Mesodermal cell (in vitro differentiated cells): ENCODE measurements around the gene MIPEP.

Experiments used
- H3K27ac ChIP-seq: 2 replicates; pipeline ENCODE4 v1.7.0; 2013; ENCODE audit warnings: mild to moderate bottlenecking, low read depth, low read length, moderate library complexity; ENCODE audit not compliant: severe bottlenecking
- H3K36me3 ChIP-seq: 2 replicates; pipeline ENCODE4 v1.7.1; 2013; ENCODE audit warnings: mild to moderate bottlenecking, low read length, moderate library complexity; ENCODE audit not compliant: control insufficient read depth, insufficient read depth
- H3K4me1 ChIP-seq: one replicate; pipeline ENCODE4 v1.7.1; 2013; ENCODE audit warnings: mild to moderate bottlenecking, low read length; ENCODE audit not compliant: insufficient read depth, control insufficient read depth, poor library complexity, severe bottlenecking
- H3K4me3 ChIP-seq: 2 replicates; pipeline ENCODE4 v1.7.0; 2013; ENCODE audit warnings: low read length, control low read depth, mild to moderate bottlenecking; ENCODE audit not compliant: insufficient read depth, poor library complexity, severe bottlenecking; ENCODE audit errors: extremely low read depth
- H3K9me3 ChIP-seq: 2 replicates; pipeline ENCODE4 v1.7.1; 2013; ENCODE audit warnings: mild to moderate bottlenecking, low read length, moderate library complexity; ENCODE audit not compliant: control insufficient read depth
- WGBS, 2 experiments: methylation state at CpG; one replicate each; pipeline ENCODE4 v1.1.5; 2013; ENCODE audit warnings: missing lambda C conversion rate in 2 of 2; ENCODE audit not compliant: insufficient coverage in 2 of 2; 5-methylcytosine and 5-hydroxymethylcytosine counted together

MIPEP gene

DNA sequence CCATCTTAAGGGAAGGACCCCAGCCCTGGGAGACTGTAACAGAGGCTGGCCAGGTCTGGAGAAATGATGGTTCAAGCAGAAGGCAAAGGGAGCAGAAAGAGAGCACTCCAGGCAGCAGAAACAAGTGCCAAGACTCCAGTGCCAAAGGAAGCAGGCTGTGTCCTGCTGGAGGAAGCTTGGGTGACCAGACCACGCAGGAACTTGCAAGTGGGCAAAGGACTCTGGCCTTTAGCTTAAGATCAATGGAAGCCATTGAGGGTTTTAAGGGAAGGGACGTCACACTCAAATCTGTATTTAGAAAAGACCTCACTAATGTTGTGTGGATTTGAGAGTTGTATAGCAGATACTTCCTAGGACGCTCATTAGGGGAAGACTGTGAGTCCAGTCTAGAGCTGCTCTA, 95.5 kb downstream of the MIPEP start:
- Histone ChIP-seq H3K27ac (no peak overlapping the region), H3K9me3 (peaks cover 6% of the 10 kb centered on the region), H3K4me3 (no peak overlapping the region), H3K4me1 (peaks cover 5% of the 10 kb centered on the region), H3K36me3 (no peaks in the 10 kb centered on the region)
- 89 to 100% methylated on average over 2 to 3 of the region's 3 CpGs for WGBS, 2 experiments

GRCh38 chr13:23792680-23793079, 96.5 kb downstream of the MIPEP start:
- Histone ChIP-seq H3K36me3 (no peaks in the 10 kb centered on the region), H3K27ac (no peak overlapping the region), H3K4me3 (no peak overlapping the region), H3K4me1 (peaks cover 5% of the 10 kb centered on the region), H3K9me3 (peaks cover 4% of the 10 kb centered on the region)
- WGBS, 2 experiments, result no CpG with 5 or more reads among the region's 1 CpG

- Histone ChIP-seq H3K4me3 (no peak overlapping the region), H3K9me3 (no peaks in the 10 kb centered on the region), H3K27ac (no peak overlapping the region), H3K4me1 (peaks cover 5% of the 10 kb centered on the region), H3K36me3 (no peaks in the 10 kb centered on the region)
- 86 to 88% methylated on average over 1 to 2 of the region's 2 CpGs for WGBS, 2 experiments
Measured at GRCh38 chr13:23790577-23791170, 98.5 kb downstream of the MIPEP start.

GRCh38 chr13:23789576-23790346, 99.4 kb downstream of the MIPEP start:
- Histone ChIP-seq H3K27ac (no peak overlapping the region), H3K4me1 (peaks cover 5% of the 10 kb centered on the region), H3K4me3 (no peak overlapping the region), H3K9me3 (no peaks in the 10 kb centered on the region), H3K36me3 (no peaks in the 10 kb centered on the region)
- WGBS, 2 experiments, result 86% methylated on average over 8 to 10 of the region's 10 CpGs

DNA sequence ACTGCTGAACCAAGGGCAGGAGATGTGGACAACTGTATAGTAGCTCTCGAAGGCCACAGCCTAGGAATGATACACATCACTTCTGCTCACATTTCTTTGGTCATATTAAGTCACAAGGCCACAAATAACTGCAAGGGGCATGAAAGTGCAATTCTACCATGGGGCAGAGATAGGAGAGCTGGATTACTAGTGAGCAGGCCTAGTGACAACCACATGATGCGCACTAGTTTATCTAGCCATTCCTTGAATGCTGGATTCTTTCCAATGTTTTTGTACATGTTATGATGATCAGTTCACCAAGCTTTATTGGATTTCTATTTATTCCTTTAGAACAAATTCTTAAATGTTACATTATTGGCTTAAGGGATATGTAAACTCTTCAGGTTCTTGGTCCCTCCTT, 100.7 kb downstream of the MIPEP start:
- 100% methylated on average over 1 to 2 of the region's 2 CpGs for WGBS, 2 experiments
- no peak overlapping the region for H3K27ac ChIP-seq
- H3K4me3 ChIP-seq, result no peak overlapping the region
- H3K9me3 ChIP-seq, result no peaks in the 10 kb centered on the region
- no peaks in the 10 kb centered on the region for H3K36me3 ChIP-seq
- peaks cover 5% of the 10 kb centered on the region for H3K4me1 ChIP-seq

DNA sequence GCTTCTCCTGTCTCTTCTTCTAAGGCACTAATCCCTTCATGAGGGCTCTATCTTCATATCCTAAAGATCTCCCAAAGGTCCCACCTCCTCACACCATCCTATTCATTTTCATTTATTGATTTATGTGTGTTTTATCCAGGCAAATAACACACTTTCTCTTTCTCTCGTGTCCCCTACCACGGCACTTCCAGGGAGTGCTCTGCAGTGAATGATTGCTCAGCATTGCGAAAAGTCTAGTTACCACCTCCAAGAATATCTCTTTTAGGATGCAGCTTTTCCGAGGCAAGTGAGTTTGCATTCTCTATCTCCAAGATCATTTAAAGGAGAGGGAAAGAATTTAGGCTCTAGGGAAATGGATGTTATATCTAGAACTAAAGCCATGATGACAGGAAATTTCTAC, 101.7 kb downstream of the MIPEP start:
- Histone ChIP-seq H3K27ac (no peak overlapping the region), H3K4me1 (peaks cover 5% of the 10 kb centered on the region), H3K9me3 (no peaks in the 10 kb centered on the region), H3K36me3 (no peaks in the 10 kb centered on the region), H3K4me3 (no peak overlapping the region)
- WGBS, 2 experiments, result 75 to 89% methylated on average over 3 of the region's 4 CpGs

GRCh38 chr13:23786607-23787006, 102.6 kb downstream of the MIPEP start:
- peaks cover 5% of the 10 kb centered on the region for H3K4me1 ChIP-seq
- 83 to 100% methylated on average over 3 of the region's 3 CpGs for WGBS, 2 experiments
- no peak overlapping the region for H3K4me3 ChIP-seq
- no peaks in the 10 kb centered on the region for H3K9me3 ChIP-seq
- H3K36me3 ChIP-seq, result no peaks in the 10 kb centered on the region
- H3K27ac ChIP-seq, result no peak overlapping the region

DNA sequence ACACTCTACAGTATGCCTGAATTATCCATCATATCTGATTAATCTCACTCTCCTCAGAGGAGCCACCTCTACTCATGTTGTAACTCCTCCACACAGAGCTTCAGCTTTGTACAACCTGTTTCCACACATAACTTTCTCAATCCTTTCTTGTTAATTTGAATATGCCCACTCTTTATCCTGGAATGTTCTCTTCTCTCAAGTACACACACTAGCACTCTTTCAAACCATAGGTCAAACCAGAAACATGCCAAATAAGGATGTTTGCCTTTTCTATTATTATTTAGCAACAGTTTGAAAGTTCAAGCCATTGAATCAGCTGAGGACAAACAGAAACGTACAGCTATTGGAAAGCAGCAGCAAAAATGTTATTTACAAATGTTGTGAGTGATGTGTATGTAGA, 110.3 kb downstream of the MIPEP start:
- Histone ChIP-seq H3K36me3 (no peaks in the 10 kb centered on the region), H3K27ac (no peak overlapping the region), H3K4me3 (no peak overlapping the region), H3K9me3 (no peaks in the 10 kb centered on the region), H3K4me1 (no peaks in the 10 kb centered on the region)
- 67% methylated on average over 1 of the region's 1 CpG; no CpG with 5 or more reads in 1 of the 2 experiments for WGBS, 2 experiments

- Histone ChIP-seq H3K9me3 (no peaks in the 10 kb centered on the region), H3K36me3 (no peaks in the 10 kb centered on the region), H3K27ac (no peak overlapping the region), H3K4me3 (no peak overlapping the region), H3K4me1 (no peaks in the 10 kb centered on the region)
- 40 to 60% methylated on average over 1 of the region's 2 CpGs for WGBS, 2 experiments
Measured at GRCh38 chr13:23778002-23778652, 111.1 kb downstream of the MIPEP start.

DNA sequence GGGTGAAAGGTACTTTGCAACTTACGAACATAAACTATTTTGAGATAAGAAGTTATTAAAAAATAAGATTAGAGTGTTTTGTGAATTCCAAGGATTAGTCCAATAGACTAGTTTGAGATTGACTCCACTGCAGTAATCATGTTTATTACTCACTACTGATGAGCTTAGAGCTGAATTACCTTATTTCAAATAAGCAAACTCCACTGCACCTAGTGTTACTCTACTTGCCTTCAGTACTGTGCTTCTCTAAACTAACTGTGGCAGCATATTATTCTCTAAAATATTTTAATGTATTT, 111.7 kb downstream of the MIPEP start:
- H3K9me3 ChIP-seq, result no peaks in the 10 kb centered on the region
- no CpG with 5 or more reads among the region's 1 CpG for WGBS, 2 experiments
- no peak overlapping the region for H3K27ac ChIP-seq
- no peaks in the 10 kb centered on the region for H3K36me3 ChIP-seq
- H3K4me1 ChIP-seq, result no peaks in the 10 kb centered on the region
- no peak overlapping the region for H3K4me3 ChIP-seq
